CD4-positive, alpha-beta T cell (primary cell): ENCODE measurements around the gene STYK1. TPM values are rescaled to one million over a fixed set of nuclear protein-coding genes. Genes with fewer than 3 reads are reported as not detected.

Source experiments
- ATAC-seq: fragments of 200-7000 bp; cut with Tn5 transposase; one replicate; pipeline ENCODE4 v1.10.0; 2022; ENCODE audit warnings: mild to moderate bottlenecking; ENCODE audit not compliant: poor library complexity
- CTCF ChIA-PET: fragments of 350-600 bp; sonication (Branson Sonifier 250); formaldehyde crosslinking; loops from one replicate; lab custom pipeline; 2021; ENCODE audit warnings: antibody characterized with exemption, inconsistent platforms; lab: Charles Lee
- POLR2A ChIA-PET: fragments of 350-600 bp; sonication (Branson Sonifier 250); formaldehyde crosslinking; loops from one replicate; lab custom pipeline; 2021; ENCODE audit warnings: antibody characterized with exemption, inconsistent platforms; lab: Charles Lee
- DNase-seq, 14 experiments: peaks; one replicate each; pipeline ENCODE4 v3.0.0-alpha.2; 2013 to 2020; ENCODE audit warnings: mixed read lengths in 2 of 14
- H3K27ac ChIP-seq, 2 donors: one replicate each; pipeline versions ENCODE4 v1.5.1 to v1.7.0; 2013; ENCODE audit warnings: low read length in 2 of 2, low read depth in 1 of 2, mild to moderate bottlenecking in 1 of 2
- H3K27me3 ChIP-seq, 2 experiments: 1 replicate in 1 of 2; 2 replicates in 1 of 2; pipeline versions ENCODE4 v1.6.1 to v1.7.0; 2013; ENCODE audit warnings: low read length in 2 of 2, control low read depth in 1 of 2, mild to moderate bottlenecking in 1 of 2, moderate library complexity in 1 of 2; ENCODE audit not compliant: insufficient read depth in 2 of 2, control insufficient read depth in 1 of 2
- H3K36me3 ChIP-seq: one replicate; pipeline ENCODE4 v1.6.1; 2013; ENCODE audit warnings: low read length, control low read depth; ENCODE audit not compliant: insufficient read depth
- H3K4me1 ChIP-seq: one replicate; pipeline ENCODE4 v1.6.1; 2013; ENCODE audit warnings: low read length, control low read depth; ENCODE audit not compliant: insufficient read depth
- H3K4me3 ChIP-seq: one replicate; pipeline ENCODE4 v1.5.1; 2013; ENCODE audit warnings: mild to moderate bottlenecking, low read length, moderate library complexity
- H3K9me3 ChIP-seq, 2 experiments: 1 replicate in 1 of 2; 2 replicates in 1 of 2; pipeline versions ENCODE4 v1.6.1 to v1.7.0; 2013; ENCODE audit warnings: low read length in 2 of 2, mild to moderate bottlenecking in 2 of 2, control low read depth in 1 of 2, moderate library complexity in 1 of 2; ENCODE audit not compliant: control insufficient read depth in 1 of 2, insufficient read depth in 1 of 2
- H3K27ac Mint-ChIP-seq: one replicate; pipeline ENCODE4 v1.8.0; 2020; ENCODE audit warnings: mixed read lengths
- H3K27me3 Mint-ChIP-seq: one replicate; pipeline ENCODE4 v1.8.0; 2021; ENCODE audit warnings: mixed read lengths
- H3K36me3 Mint-ChIP-seq: one replicate; pipeline ENCODE4 v1.8.0; 2021; ENCODE audit warnings: low read depth, mixed read lengths
- H3K4me1 Mint-ChIP-seq: one replicate; pipeline ENCODE4 v1.8.0; 2021; ENCODE audit warnings: low read depth, mixed read lengths
- H3K4me3 Mint-ChIP-seq: one replicate; pipeline ENCODE4 v1.8.0; 2020; ENCODE audit warnings: mild to moderate bottlenecking, mixed read lengths
- H3K9me3 Mint-ChIP-seq: one replicate; pipeline ENCODE4 v1.8.0; 2020; ENCODE audit warnings: mixed read lengths
- CTCF ChIP-seq: fragments of 200-600 bp; IDR thresholded peaks from one replicate; pipeline ENCODE4 v1.8.0; 2022; ENCODE audit warnings: antibody characterized with exemption, mild to moderate bottlenecking
- intact Hi-C, 2 experiments: fragments of 100-400 bp; cut with DNase I in 1 of 2; cut with micrococcal nuclease in 1 of 2; formaldehyde crosslinking; loops; one replicate each; pipeline versions ENCODE4 v1.15.1 to v1.9.0; 2023 to 2025; cut with DNase I, micrococcal nuclease
- total RNA-seq, 174 experiments: library from RNA in 2 of 174; stranded (reverse) in 2 of 174; gene quantifications; one replicate each; pipeline ENCODE4 v1.2.3 and lab custom pipeline; 2021 to 2026

The STYK1 gene
- total RNA-seq, 2 experiments from 2014 or later, result not detected

GRCh38 chr12:10705655-10706054 is 31.8 kb upstream of the STYK1 start:
- Mint-ChIP-seq H3K9me3 (no peaks in the 10 kb centered on the region), H3K36me3 (no peaks in the 10 kb centered on the region)
- no peak overlapping the region for H3K4me3 ChIP-seq

GRCh38 chr12:10701843-10702242 is 28.0 kb upstream of the STYK1 start:
- intact Hi-C loops, result no loop called here
- Mint-ChIP-seq H3K27me3 (no peaks in the 10 kb centered on the region), H3K27ac (no peak overlapping the region), H3K36me3 (no peaks in the 10 kb centered on the region), H3K4me3 (no peak overlapping the region), H3K9me3 (no peaks in the 10 kb centered on the region), H3K4me1 (peaks cover 11% of the 10 kb centered on the region)
- no peak for TF ChIP-seq CTCF
- no peaks in the 10 kb centered on the region for H3K9me3 ChIP-seq
- no peaks in the 10 kb centered on the region for H3K4me1 ChIP-seq
- ChIA-PET POLR2A (no interaction called here), CTCF (no interaction called here)
- H3K27ac ChIP-seq, result no peak overlapping the region
- H3K36me3 ChIP-seq, result no peaks in the 10 kb centered on the region
- no peak for DNase-seq
- no peak for ATAC-seq
- H3K4me3 ChIP-seq, result no peak overlapping the region
- no peaks in the 10 kb centered on the region for H3K27me3 ChIP-seq

More at GRCh38 chr12:10705655-10706054, 31.8 kb upstream of the STYK1 start:
- ATAC-seq (no peak), DNase-seq (no peak)
- H3K4me1 ChIP-seq, result no peaks in the 10 kb centered on the region
- ChIA-PET POLR2A (no interaction called here), CTCF (interaction anchor here (1.0 kb wide), 1 partner anchor 45 kb away, joined by 3 read pairs; no protein-coding TSS in a partner anchor)
- intact Hi-C loops, result no loop called here
- no peaks in the 10 kb centered on the region for H3K36me3 ChIP-seq
- H3K9me3 ChIP-seq, result no peaks in the 10 kb centered on the region
- Mint-ChIP-seq H3K4me3 (no peak overlapping the region), H3K4me1 (peaks cover 11% of the 10 kb centered on the region), H3K27ac (no peak overlapping the region), H3K27me3 (peaks cover 4% of the 10 kb centered on the region)
- peaks cover 0 to 2% of the 10 kb centered on the region in 2 experiments for H3K27me3 ChIP-seq
- no peak for TF ChIP-seq CTCF
- no peak overlapping the region for H3K27ac ChIP-seq

- H3K27me3 ChIP-seq, result no peaks in the 10 kb centered on the region
- intact Hi-C loops, result no loop called here
- no peak overlapping the region for H3K27ac ChIP-seq
- Mint-ChIP-seq H3K27me3 (no peaks in the 10 kb centered on the region), H3K27ac (no peak overlapping the region), H3K4me3 (no peak overlapping the region), H3K9me3 (no peaks in the 10 kb centered on the region), H3K4me1 (peaks cover 11% of the 10 kb centered on the region), H3K36me3 (no peaks in the 10 kb centered on the region)
- no peak for TF ChIP-seq CTCF
- peak; percentile 43 for ATAC-seq
- H3K4me1 ChIP-seq, result no peaks in the 10 kb centered on the region
- peak in 2 of 14 experiments; percentile 4 to 42 for DNase-seq
- ChIA-PET POLR2A (no interaction called here), CTCF (no interaction called here)
- no peak overlapping the region for H3K4me3 ChIP-seq
- H3K9me3 ChIP-seq, result no peaks in the 10 kb centered on the region
- H3K36me3 ChIP-seq, result no peaks in the 10 kb centered on the region
Observed at GRCh38 chr12:10701131-10701681, 27.4 kb upstream of the STYK1 start.
